ENCODE results near the gene FAM174B.

DNA sequence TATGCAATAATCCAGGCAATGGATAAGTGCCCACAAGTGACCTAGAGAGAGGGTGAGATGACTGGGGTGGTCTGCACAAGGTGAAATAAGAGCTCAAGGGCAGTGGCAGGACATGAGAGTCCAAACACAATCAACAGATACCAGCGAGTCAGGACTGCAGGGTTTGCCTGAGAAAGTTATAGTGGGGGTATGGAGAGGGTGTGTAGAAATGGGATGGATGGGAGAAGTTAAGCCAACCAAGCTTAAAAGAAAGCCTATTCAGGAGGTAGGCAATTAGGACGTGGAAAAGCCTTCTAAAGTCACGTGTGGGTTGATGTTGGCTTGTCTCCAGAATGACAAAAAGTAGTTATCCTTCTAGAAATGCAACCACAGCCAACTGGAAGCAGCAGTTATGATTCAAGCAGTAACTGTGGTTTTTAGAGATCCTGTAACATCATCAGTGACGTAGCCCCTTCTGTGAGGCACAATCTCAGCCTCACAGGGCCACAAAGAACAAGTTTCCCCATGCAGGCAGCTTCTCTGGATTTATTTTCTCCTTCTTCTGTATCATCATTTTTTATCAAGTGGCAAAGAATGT, 56.1 kb downstream of the FAM174B start:
- TF ChIP-seq, protein P1, sequence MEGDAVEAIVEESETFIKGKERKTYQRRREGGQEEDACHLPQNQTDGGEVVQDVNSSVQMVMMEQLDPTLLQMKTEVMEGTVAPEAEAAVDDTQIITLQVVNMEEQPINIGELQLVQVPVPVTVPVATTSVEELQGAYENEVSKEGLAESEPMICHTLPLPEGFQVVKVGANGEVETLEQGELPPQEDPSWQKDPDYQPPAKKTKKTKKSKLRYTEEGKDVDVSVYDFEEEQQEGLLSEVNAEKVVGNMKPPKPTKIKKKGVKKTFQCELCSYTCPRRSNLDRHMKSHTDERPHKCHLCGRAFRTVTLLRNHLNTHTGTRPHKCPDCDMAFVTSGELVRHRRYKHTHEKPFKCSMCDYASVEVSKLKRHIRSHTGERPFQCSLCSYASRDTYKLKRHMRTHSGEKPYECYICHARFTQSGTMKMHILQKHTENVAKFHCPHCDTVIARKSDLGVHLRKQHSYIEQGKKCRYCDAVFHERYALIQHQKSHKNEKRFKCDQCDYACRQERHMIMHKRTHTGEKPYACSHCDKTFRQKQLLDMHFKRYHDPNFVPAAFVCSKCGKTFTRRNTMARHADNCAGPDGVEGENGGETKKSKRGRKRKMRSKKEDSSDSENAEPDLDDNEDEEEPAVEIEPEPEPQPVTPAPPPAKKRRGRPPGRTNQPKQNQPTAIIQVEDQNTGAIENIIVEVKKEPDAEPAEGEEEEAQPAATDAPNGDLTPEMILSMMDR (conservative IDR thresholded peaks at IDR 0.05 in 1 of 2, IDR thresholded peaks at IDR 0.05 in 1 of 2; ENCODE audit: extremely low read depth in 1 of 2, insufficient read depth in 1 of 2, low read depth in 1 of 2, low read length in 2 of 2): no peak
- no peak for TF ChIP-seq EZH2 (IDR thresholded peaks at IDR 0.05; ENCODE audit: borderline replicate concordance, low read length)
